Measurements from ENCODE around the gene RAB1B. TPM values are rescaled to one million over a fixed set of nuclear protein-coding genes. Genes with fewer than 3 reads are reported as not detected.

The RAB1B gene
- total RNA-seq, 4 donors from 2014 or later, result 40.6 to 146 (median 94.6) TPM

DNA sequence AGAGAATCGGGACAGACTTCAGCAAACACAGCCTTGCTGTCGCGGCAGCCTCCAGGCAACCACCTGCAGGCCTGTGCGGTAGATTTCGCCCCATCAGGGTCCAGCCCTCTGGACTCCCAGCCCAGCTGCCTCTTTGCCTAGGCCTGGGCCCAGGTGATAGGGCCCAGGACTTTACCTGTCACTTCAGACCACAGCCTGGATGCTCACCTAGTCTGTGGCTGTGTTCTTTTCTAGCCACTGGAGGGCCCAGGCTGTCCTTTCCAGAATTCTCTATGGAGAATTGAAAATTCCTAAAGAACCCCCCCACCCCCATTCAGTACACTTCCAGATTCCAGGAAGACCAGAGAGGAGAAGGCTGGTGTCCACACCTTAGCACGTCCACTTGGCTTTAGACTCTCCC lies 30.6 kb upstream of the RAB1B start:
- H3K36me3 ChIP-seq, result no peaks in the 10 kb centered on the region
- no peak overlapping the region for H3K27ac ChIP-seq
- DNase-seq, result no peak
- H3K4me1 ChIP-seq, result no peaks in the 10 kb centered on the region
- intact Hi-C loops (cut with DNase I; ENCODE audit: low total_unique reads), result no loop called here
- H3K4me3 ChIP-seq, result no peak overlapping the region
- no peaks in the 10 kb centered on the region for H3K9me3 ChIP-seq
- no peak for TF ChIP-seq POLR2A (IDR thresholded peaks at IDR 0.05)
- TF ChIP-seq, protein P1, sequence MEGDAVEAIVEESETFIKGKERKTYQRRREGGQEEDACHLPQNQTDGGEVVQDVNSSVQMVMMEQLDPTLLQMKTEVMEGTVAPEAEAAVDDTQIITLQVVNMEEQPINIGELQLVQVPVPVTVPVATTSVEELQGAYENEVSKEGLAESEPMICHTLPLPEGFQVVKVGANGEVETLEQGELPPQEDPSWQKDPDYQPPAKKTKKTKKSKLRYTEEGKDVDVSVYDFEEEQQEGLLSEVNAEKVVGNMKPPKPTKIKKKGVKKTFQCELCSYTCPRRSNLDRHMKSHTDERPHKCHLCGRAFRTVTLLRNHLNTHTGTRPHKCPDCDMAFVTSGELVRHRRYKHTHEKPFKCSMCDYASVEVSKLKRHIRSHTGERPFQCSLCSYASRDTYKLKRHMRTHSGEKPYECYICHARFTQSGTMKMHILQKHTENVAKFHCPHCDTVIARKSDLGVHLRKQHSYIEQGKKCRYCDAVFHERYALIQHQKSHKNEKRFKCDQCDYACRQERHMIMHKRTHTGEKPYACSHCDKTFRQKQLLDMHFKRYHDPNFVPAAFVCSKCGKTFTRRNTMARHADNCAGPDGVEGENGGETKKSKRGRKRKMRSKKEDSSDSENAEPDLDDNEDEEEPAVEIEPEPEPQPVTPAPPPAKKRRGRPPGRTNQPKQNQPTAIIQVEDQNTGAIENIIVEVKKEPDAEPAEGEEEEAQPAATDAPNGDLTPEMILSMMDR (IDR thresholded peaks at IDR 0.05), result no peak
- H3K27me3 ChIP-seq, result no peaks in the 10 kb centered on the region

DNA sequence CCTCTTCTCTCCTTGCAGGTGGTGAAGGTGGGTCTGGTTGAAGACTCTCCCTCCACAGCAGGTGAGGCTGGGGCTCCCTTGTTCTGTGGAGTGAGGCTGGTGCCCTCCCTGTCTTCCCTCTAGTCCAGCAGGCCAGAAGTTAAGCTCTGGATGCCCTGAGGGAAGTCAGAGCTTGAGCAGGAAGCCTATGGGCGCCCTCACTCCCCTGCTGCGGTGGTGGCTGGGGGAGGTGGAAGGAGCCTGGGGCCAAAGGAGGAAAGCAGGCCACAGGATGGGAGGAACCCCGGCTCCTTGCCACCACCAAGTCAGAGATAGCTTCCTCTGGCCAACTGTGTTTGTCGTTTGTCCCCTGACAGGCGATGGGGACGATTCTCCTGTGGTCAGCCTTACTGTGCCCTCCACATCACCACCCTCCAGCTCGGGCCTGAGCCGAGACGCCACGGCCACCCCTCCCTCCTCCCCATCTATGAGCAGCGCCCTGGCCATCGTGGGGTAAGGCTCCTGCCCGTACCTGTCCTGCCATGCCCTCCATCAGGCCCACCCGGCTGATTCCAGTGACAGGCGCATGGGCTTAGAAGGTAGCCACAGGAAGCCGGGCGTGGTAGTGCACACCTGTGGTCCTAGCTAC lies 29.5 kb upstream of the RAB1B start:
- Histone ChIP-seq H3K36me3 (no peaks in the 10 kb centered on the region), H3K27me3 (no peaks in the 10 kb centered on the region), H3K27ac (no peak overlapping the region), H3K9me3 (no peaks in the 10 kb centered on the region), H3K4me3 (no peak overlapping the region), H3K4me1 (no peaks in the 10 kb centered on the region)
- intact Hi-C loops (cut with DNase I; ENCODE audit: low total_unique reads), result no loop called here
- no peak for TF ChIP-seq POLR2A (IDR thresholded peaks at IDR 0.05)
- TF ChIP-seq, protein P1 (IDR thresholded peaks at IDR 0.05), result no peak
- DNase-seq, result no peak

DNA sequence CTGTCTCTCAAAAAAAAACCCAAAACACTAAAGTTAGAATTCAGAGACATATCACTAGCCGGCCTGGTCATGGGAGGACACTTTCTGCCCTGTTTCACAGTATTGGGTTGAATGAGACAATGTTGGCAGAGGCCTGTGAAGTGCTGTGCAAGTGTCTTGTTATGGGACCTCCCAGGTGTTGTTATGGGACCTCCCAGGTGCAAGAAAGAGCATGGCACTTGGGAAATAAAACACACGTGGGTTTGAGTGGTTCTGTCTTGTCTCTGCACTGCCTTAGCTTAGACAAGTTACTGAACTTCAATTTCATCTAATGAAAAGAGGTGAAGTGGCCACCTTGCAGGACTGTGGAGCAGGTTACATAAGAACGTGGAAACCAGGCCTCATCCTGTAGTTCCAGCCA lies 28.9 kb upstream of the RAB1B start:
- Histone ChIP-seq H3K4me1 (no peaks in the 10 kb centered on the region), H3K27me3 (no peaks in the 10 kb centered on the region), H3K36me3 (no peaks in the 10 kb centered on the region), H3K9me3 (no peaks in the 10 kb centered on the region), H3K4me3 (no peak overlapping the region), H3K27ac (no peak overlapping the region)
- intact Hi-C loops (cut with DNase I; ENCODE audit: low total_unique reads), result no loop called here
- TF ChIP-seq, protein P1 (IDR thresholded peaks at IDR 0.05), result no peak
- TF ChIP-seq POLR2A (IDR thresholded peaks at IDR 0.05), result no peak
- no peak for DNase-seq

DNA sequence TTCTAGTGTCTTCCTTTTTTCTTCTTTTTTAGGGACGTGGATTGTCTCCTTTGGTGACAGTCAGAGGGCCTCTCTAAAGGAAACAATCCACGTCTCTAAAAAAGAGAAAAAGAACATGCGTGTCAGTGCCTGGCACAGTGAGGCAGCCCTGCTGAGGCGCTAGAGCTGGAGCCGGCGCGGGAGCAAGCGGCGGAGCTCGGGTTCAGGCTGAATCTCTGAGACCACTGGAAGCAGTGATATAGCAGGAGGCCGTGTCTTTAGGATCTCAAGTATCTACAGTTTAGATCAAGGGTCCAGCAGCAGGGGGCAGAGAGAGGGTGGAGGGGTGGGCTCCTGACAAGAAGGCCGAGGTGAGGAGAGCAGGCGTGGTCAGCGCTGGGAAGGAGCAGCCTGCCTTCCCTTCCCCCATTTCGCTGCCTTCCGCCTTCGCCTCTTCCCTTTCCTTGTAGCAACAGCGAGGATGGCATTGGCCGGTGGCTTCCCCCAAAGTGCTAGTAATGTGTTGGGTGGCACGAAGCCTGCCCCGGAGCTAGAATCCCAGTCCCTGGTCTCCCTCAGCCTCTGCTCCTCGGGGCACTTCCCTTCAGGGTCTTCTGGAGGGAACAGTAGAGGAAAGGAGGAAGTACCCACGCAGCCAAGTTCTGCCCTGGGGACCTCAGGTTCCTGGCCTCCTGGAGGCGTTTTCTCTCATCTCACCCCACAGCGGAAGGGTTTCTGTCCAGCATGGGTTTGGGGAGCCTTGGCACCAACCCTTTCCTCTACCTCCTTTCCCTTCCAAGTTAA lies 28.2 kb upstream of the RAB1B start:
- H3K36me3 ChIP-seq, result no peaks in the 10 kb centered on the region
- no peak overlapping the region for H3K27ac ChIP-seq
- H3K9me3 ChIP-seq, result no peaks in the 10 kb centered on the region
- DNase-seq, result no peak
- H3K4me3 ChIP-seq, result no peak overlapping the region
- no peaks in the 10 kb centered on the region for H3K4me1 ChIP-seq
- H3K27me3 ChIP-seq, result no peaks in the 10 kb centered on the region
- no peak for TF ChIP-seq POLR2A (IDR thresholded peaks at IDR 0.05)
- TF ChIP-seq, protein P1 (IDR thresholded peaks at IDR 0.05), result no peak
- intact Hi-C loops (cut with DNase I; ENCODE audit: low total_unique reads), result no loop called here

DNA sequence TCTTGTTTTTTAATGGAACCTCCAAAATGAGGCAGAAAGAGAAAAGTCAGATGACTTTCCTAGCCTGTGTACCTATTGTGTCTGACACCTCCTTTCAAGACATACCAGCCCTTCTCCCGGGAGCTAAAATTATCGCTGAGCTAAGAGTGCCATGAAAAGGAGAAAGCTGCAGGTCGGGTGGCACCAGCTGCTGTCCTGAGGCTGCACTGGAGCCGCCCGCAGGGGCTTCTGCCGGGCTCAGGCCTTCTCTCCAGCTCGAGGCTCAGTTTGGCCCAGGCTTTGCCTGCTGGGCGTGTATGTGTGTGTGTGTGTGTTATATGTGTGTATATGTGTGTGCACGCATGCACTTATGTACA lies 27.7 kb upstream of the RAB1B start:
- H3K27me3 ChIP-seq, result no peaks in the 10 kb centered on the region
- no peak for TF ChIP-seq POLR2A (IDR thresholded peaks at IDR 0.05)
- TF ChIP-seq, protein P1 (IDR thresholded peaks at IDR 0.05), result no peak
- H3K27ac ChIP-seq, result no peak overlapping the region
- H3K36me3 ChIP-seq, result no peaks in the 10 kb centered on the region
- intact Hi-C loops (cut with DNase I; ENCODE audit: low total_unique reads), result no loop called here
- DNase-seq, result no peak
- no peaks in the 10 kb centered on the region for H3K9me3 ChIP-seq
- H3K4me3 ChIP-seq, result no peak overlapping the region
- H3K4me1 ChIP-seq, result no peaks in the 10 kb centered on the region

Measured in uterus (tissue), 4 donors.